LHCN-M2 (cell line): Measurements from ENCODE around the gene FAM117B. TPM values are rescaled to one million over a fixed set of nuclear protein-coding genes. Genes with fewer than 3 reads are reported as not detected.
A peak's percentile ranks its signal among the peaks of the same experiment; 100 is the strongest.

Experiments
- DNase-seq: peaks from one replicate; pipeline ENCODE4 v3.0.0-alpha.2; 2012; ENCODE audit warnings: low read depth
- polyA plus RNA-seq: library from polyadenylated mRNA; unstranded; fragments of >200 nt; gene quantifications from one replicate; pipeline ENCODE4 v1.2.1, GENCODE V29; 2012; ENCODE audit warnings: missing spikeins
- total RNA-seq: library from RNA; depleted of rRNA; stranded (reverse); fragments of >200 nt; gene quantifications from 2 replicates; pipeline ENCODE4 v1.2.3, GENCODE V29; 2014; rRNA removed

The FAM117B gene
- total RNA-seq = 0.63 and 1.2 TPM in 2 replicates
- 0.53 TPM for polyA plus RNA-seq

- DNase-seq = peak; percentile 96
Observed at GRCh38 chr2:202634556-202635427, at the start of gene FAM117B. Gene FAM117B, plus strand, starts transcription at chr2:202634969. Its CDS starts 219 bp downstream, at chr2:202635188.

DNA sequence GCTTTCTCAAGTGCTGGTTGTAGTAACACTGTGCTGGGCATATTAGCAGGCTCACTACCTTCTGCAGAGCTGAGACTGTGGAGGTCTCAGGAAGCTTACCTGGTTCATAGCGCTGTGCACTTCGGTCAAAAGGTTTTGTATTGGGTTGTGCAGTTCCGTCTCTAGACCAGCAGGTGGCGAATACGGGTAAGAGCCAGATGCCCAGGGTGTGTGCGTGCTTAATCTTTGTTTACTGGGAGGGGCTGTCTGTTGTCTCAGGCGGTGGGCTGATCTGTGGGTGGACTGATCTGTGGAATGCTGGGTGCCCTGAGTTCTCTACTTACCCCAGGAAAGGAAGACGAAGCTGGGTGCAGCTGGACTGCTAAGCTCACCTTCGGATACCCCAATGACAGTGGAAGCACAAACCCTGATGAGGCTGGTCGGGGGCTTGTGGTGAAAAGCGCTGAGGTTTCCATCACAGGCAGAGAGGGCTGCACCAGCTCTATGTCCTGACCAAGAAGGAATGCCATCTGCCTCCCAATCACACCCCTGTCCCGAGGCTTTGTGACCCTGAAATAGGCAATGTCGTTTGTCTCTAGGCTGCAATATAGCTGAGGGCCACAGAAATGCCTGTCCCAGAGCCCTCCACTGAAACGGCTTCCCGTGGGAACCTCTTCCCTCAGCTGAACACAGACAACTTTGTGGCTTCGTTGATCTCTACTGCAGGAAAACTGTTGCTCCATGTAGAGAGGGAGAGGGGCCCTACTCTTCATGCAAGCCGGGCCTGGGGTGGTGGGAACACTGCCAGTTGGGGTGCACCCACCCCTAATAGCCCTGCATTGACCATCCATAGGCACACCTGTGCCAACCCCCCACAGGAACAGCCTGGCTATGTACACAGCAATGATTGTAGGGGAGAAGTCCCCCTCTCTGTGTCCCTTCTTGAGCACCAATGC lies 45.9 kb upstream of the FAM117B start:
- peak; percentile 63 for DNase-seq

- no peak for DNase-seq
Observed at GRCh38 chr2:202589582-202589949, 45.2 kb upstream of the FAM117B start.

- no peak for DNase-seq
Observed at GRCh38 chr2:202592566-202592965, 42.2 kb upstream of the FAM117B start.

- no peak for DNase-seq
Observed at GRCh38 chr2:202599105-202599504, 35.7 kb upstream of the FAM117B start.

GRCh38 chr2:202599911-202600310 lies 34.9 kb upstream of the FAM117B start:
- no peak for DNase-seq

- no peak for DNase-seq
Observed at GRCh38 chr2:202604699-202605098, 30.1 kb upstream of the FAM117B start.

- no peak for DNase-seq
Observed at GRCh38 chr2:202605174-202605573, 29.6 kb upstream of the FAM117B start.

GRCh38 chr2:202608142-202608852 lies 26.5 kb upstream of the FAM117B start:
- DNase-seq = no peak

GRCh38 chr2:202609381-202610145 lies 25.2 kb upstream of the FAM117B start:
- DNase-seq = no peak

DNA sequence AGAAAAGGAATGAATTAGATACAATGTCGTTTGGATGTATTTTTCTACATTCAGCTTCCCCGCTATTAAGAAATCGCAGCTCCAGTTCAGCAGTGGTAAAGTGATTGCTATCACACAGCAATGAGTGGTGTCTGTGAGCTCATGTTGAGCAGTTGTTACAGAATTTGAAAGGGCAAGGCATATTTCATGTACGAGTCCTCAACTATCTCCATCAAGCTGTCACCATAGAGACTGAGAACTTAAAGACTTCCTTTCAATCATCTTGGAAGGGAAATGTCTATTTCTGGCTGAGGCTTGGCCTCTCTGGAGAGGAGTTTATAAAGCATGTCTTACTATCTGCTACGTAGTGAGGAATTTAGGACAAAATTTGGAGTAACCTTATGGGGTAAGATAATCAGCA lies 24.4 kb upstream of the FAM117B start:
- no peak for DNase-seq

GRCh38 chr2:202612145-202612544 lies 22.6 kb upstream of the FAM117B start:
- DNase-seq = no peak

DNA sequence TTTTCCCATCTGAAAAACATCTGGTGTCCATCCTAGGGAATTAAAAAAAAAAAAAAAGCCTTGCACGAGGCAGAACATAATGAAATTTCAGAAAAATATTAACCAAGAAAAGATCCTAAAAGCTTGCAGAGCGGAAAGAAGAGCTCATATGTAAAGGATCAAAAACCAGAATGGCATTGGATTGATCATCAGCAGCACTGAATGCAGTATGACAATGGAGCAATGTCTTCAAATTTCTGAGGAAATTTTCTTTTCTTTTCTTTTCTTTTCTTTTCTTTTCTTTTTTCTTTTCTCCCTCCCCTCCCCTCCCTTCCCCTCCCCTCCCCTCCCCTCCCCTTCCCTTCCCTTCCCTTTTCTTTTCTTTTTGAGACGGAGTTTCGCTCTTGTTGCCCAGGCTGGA lies 21.3 kb upstream of the FAM117B start:
- no peak for DNase-seq

GRCh38 chr2:202624133-202624532 lies 10.6 kb upstream of the FAM117B start:
- DNase-seq = no peak

- DNase-seq = no peak
Observed at GRCh38 chr2:202627042-202627441, 7.7 kb upstream of the FAM117B start.

DNA sequence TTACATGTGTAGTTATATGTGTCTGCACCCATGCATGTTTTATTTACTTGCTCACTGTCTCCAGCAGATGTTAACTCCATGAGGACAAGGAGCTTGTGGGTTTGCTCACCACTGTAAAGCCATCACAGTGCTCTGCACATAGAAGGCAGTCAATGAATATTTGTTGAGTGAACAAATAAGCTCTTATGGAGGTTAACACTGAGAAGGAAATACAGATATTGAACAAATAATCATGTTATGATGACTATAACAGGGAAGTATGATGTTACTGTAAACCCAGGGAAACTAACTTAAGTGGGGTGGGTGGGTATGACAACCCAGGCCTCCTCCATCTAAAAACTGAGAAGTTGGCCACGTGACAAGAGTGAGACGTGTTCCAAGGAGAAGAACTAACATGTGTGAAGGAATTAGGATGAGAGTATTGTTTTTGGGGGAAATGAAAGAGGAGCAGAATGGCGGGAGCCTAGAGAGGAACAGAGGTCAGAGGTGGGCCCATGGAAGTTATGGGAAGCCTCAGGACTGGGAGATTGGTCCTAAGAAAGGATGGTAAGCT lies 6.0 kb upstream of the FAM117B start:
- DNase-seq = no peak

DNA sequence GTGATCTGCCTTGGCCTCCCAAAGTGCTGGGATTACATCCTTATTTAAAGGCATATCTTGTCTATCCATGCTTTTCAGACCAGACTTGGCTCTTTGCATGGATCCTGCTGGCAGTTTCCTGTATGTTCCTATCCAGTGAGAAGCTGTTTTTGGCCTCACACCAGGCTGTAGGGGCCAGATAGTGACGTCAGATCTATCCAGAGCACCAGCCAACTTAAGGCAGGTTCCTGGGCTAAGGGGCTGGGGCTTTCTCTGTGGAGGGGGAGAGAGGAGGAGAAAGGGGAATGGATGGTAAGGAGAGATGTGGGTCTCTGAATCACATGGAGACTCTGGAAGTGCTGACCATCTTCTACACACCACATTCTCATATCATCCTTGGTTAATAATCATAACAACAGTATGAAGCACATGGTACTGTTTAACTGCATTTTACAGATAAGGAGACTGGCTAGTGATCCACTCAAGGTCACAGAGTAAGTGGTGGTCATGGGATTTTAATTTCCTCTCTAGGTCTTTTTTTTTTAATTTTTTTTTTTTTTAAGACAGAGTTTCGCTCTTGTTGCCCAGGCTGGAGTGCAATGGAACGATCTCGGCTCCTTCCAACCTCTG lies 2.0 kb upstream of the FAM117B start:
- no peak for DNase-seq

- DNase-seq = no peak
Observed at GRCh38 chr2:202633470-202633869, 1.3 kb upstream of the FAM117B start.

DNA sequence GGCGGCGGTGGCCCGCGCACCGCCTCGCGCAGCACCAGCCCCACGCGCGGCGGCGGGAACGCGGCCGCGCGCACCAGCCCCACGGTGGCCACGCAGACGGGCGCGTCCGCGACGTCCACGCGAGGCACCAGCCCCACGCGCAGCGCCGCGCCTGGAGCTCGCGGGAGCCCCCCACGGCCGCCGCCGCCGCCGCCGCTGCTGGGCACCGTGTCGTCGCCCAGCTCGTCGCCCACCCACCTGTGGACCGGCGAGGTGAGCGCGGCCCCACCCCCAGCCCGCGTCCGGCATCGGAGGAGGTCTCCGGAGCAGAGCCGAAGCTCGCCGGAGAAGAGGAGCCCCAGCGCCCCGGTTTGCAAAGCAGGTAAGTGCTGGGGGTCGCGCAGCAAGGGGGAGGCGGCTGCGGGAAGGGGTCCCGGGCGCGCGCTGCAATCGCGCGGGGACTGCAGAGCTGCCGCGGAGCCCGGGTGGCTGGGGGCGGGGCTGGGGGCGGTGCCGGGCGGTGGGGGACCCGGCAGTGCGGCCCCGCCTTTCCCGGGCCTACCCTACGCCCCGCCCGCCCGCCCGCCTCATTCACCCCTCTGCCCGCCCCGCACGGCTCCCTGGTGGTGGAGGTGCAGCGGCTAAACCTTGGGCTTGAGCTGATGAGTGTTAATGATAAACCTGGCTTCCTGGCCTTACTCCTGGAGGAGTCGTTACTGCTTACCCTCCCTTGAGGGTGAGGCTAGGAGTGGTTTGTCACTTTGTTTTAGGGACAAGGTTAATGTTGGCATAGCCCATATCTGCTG lies 851 bp downstream of the FAM117B start:
- peak; percentile 44 for DNase-seq

DNA sequence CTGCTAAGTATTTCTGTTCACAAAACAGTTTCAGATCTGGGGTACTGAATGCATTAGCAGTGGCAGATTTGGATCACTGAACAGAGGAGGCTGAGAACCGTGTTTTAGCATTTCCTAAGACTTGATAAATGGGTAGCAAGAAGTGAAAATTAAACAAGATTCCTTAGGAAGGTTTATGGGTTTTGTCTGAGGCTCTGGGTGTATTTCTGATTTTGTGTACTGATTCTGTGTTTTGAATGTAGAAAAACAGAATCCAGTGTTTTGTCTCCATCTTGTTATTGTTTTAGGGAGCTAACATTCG lies 1.4 kb downstream of the FAM117B start:
- DNase-seq = no peak
